Neural cell (in vitro differentiated cells): ENCODE data around the gene PGM2L1.

Experiments
- MXI1 ChIP-seq: fragments of 450-650 bp; conservative IDR thresholded peaks from 2 replicates; pipeline ENCODE4 v1.6.1; 2014; ENCODE audit warnings: antibody characterized with exemption, mild to moderate bottlenecking; ENCODE audit not compliant: poor library complexity, severe bottlenecking
- POLR2AphosphoS5 ChIP-seq: IDR thresholded peaks from 2 replicates; pipeline ENCODE4 v1.6.1; 2012
- TF ChIP-seq, protein P1 (sequence below): fragments of 450-650 bp; IDR thresholded peaks from 2 replicates; pipeline ENCODE4 v1.5.1; 2014; ENCODE audit warnings: antibody characterized with exemption, mild to moderate bottlenecking, moderate library complexity; ENCODE audit not compliant: poor library complexity, severe bottlenecking

DNA sequence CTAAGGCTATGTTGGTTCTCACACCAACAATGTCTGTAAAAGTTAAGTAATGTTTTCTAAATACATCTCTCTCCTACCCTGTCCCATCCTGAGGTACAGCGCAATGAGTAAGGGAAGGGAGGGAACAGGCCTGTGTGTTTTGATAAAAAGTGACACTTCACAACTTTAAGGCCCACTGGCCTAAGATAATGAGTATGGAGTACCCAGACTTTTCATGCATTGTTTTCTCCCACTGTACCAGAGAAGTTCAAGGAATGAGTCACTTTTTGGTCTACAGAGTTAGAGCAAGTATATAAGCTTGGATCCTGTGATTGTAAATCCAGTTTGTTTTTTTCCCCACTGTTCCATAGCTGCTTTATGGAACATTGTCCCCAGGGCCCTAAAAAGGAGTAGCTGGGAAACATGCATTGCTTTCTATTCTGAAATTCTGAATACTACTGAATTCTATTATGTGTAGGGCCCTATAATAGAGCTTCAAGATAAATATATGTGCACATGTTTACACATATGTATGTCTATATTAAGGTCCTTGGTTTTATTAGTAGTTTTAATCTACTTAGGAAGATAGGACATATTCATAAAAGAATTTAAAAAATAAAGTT is 39.3 kb upstream of the PGM2L1 start:
- TF ChIP-seq MXI1 (no peak), POLR2AphosphoS5 (no peak)
- TF ChIP-seq, protein P1, sequence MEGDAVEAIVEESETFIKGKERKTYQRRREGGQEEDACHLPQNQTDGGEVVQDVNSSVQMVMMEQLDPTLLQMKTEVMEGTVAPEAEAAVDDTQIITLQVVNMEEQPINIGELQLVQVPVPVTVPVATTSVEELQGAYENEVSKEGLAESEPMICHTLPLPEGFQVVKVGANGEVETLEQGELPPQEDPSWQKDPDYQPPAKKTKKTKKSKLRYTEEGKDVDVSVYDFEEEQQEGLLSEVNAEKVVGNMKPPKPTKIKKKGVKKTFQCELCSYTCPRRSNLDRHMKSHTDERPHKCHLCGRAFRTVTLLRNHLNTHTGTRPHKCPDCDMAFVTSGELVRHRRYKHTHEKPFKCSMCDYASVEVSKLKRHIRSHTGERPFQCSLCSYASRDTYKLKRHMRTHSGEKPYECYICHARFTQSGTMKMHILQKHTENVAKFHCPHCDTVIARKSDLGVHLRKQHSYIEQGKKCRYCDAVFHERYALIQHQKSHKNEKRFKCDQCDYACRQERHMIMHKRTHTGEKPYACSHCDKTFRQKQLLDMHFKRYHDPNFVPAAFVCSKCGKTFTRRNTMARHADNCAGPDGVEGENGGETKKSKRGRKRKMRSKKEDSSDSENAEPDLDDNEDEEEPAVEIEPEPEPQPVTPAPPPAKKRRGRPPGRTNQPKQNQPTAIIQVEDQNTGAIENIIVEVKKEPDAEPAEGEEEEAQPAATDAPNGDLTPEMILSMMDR, result no peak
